ENCODE measurements around the gene ZNF280D. TPM values are rescaled to one million over a fixed set of nuclear protein-coding genes. Genes with fewer than 3 reads are reported as not detected.

The ZNF280D gene, protein sequence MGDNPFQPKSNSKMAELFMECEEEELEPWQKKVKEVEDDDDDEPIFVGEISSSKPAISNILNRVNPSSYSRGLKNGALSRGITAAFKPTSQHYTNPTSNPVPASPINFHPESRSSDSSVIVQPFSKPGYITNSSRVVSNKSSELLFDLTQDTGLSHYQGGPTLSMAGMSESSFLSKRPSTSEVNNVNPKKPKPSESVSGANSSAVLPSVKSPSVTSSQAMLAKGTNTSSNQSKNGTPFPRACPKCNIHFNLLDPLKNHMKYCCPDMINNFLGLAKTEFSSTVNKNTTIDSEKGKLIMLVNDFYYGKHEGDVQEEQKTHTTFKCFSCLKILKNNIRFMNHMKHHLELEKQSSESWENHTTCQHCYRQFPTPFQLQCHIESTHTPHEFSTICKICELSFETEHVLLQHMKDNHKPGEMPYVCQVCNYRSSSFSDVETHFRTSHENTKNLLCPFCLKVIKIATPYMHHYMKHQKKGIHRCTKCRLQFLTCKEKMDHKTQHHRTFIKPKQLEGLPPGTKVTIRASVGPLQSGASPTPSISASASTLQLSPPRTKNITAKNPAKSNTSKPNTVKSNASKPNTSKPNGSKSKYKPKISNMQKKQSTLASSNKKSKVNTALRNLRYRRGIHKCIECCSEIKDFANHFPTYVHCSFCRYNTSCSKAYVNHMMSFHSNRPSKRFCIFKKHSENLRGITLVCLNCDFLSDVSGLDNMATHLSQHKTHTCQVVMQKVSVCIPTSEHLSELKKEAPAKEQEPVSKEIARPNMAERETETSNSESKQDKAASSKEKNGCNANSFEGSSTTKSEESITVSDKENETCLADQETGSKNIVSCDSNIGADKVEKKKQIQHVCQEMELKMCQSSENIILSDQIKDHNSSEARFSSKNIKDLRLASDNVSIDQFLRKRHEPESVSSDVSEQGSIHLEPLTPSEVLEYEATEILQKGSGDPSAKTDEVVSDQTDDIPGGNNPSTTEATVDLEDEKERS
- total RNA-seq, result 18.5 and 19.3 TPM in 2 replicates

DNA sequence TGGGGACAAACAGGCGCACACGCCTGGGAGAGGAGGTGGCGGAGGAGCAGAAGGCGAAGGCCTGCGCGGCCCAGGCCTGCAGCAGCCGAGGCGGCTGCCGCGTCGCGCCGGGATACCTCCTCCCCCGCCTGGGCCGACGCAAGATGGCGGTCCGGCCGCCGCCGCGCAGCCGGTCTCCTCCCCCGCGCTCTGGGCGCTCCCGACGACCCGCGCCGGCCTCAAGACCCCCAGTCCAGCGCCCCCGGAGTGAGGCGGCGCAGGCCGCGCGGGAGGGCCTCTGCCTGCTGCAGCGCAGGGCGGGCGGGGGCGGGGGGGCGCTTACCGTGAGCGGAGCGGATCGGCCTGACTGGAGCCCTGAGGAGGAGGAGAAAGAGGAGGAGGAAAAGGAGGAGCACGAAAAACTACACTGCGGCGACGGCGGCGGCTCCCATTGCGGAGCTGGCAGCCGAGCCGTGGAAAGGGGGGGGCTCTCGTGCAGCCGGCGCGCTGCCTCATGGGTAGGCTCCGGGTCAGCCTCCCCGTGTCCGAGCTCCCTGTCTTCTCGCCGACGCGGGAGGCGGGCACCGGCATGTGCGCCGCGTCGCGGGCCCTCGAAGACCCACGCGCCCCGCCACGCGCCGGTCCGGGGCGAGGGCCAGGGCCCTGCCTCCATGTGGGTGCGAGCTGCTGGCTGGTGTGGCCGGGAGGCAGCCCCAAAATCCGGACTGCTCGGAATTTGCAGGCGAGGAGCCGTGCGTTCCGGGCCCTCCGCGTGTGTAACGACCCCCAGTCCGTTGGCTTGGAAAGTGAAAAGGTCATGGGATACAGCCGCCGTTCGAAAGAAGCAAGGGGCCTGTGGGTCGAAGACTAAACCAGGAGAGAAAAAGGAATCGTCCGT is at the start of gene ZNF280D:
ZNF280D (minus strand) TSS at position 374 of the 877 bp plus-strand sequence. CDS start 26,400 bp downstream, outside the sequence.

Other genes with a start within 250 kb of the ZNF280D start
- 63.4 and 69.7 TPM in 2 replicates for gene TCF12, start 185.1 kb upstream of the ZNF280D start, total RNA-seq